Neural cell (in vitro differentiated cells): ENCODE measurements around the gene PRKCG.

Source experiments
- CTCF ChIP-seq: fragments of 450-650 bp; IDR thresholded peaks from 2 replicates; pipeline ENCODE4 v1.5.1; 2014; ENCODE audit warnings: antibody characterized with exemption, mild to moderate bottlenecking, moderate library complexity; ENCODE audit not compliant: poor library complexity, severe bottlenecking
- EP300 ChIP-seq: fragments of 450-650 bp; conservative IDR thresholded peaks from 2 replicates; pipeline ENCODE4 v1.6.1; 2014; ENCODE audit warnings: antibody characterized with exemption, mild to moderate bottlenecking, moderate library complexity; ENCODE audit not compliant: poor library complexity, severe bottlenecking
- EZH2 ChIP-seq: fragments of 200-600, 300-800 bp; shearing (Covaris generic), sonication (generic); IDR thresholded peaks from 2 replicates; pipeline ENCODE4 v1.6.1; 2014; ENCODE audit warnings: antibody characterized with exemption, low read length, borderline replicate concordance, mild to moderate bottlenecking; ENCODE audit not compliant: insufficient read depth, poor library complexity, severe bottlenecking
- MXI1 ChIP-seq: fragments of 450-650 bp; conservative IDR thresholded peaks from 2 replicates; pipeline ENCODE4 v1.6.1; 2014; ENCODE audit warnings: antibody characterized with exemption, mild to moderate bottlenecking; ENCODE audit not compliant: poor library complexity, severe bottlenecking
- POLR2AphosphoS5 ChIP-seq: IDR thresholded peaks from 2 replicates; pipeline ENCODE4 v1.6.1; 2012
- RAD21 ChIP-seq: fragments of 450-650 bp; conservative IDR thresholded peaks from 2 replicates; pipeline ENCODE4 v1.6.1; 2014; ENCODE audit warnings: antibody characterized with exemption, mild to moderate bottlenecking, moderate library complexity
- REST ChIP-seq: IDR thresholded peaks from 2 replicates; pipeline ENCODE4 v1.6.1; 2012; ENCODE audit warnings: borderline replicate concordance
- SMC3 ChIP-seq: fragments of 450-650 bp; conservative IDR thresholded peaks from 2 replicates; pipeline ENCODE4 v1.6.1; 2014; ENCODE audit warnings: antibody characterized with exemption, mild to moderate bottlenecking, moderate library complexity; ENCODE audit not compliant: poor library complexity
- TAF1 ChIP-seq: IDR thresholded peaks from 2 replicates; pipeline ENCODE4 v1.6.1; 2012; ENCODE audit warnings: low read depth

GRCh38 chr19:53877361-53877766 lies 4.6 kb upstream of the PRKCG start:
- TF ChIP-seq CTCF (no peak), EZH2 (no peak), RAD21 (no peak), EP300 (no peak), REST (no peak), SMC3 (no peak), POLR2AphosphoS5 (no peak), MXI1 (no peak), TAF1 (no peak)
